B cell (primary cell): Measurements from ENCODE around the gene LCP1.

ENCODE experiments used
- CTCF ChIP-seq: fragments of 200-600 bp; IDR thresholded peaks from one replicate; pipeline ENCODE4 v1.8.0; 2022; ENCODE audit warnings: antibody characterized with exemption, mild to moderate bottlenecking
- EZH2 ChIP-seq: IDR thresholded peaks from 2 replicates; pipeline ENCODE4 v1.6.1; 2012; ENCODE audit warnings: borderline replicate concordance, low read depth, mild to moderate bottlenecking, moderate library complexity, low read length; ENCODE audit not compliant: insufficient read depth, poor library complexity, severe bottlenecking

GRCh38 chr13:46145135-46145534 is 36.8 kb downstream of the LCP1 start:
- TF ChIP-seq EZH2 (no peak), CTCF (no peak)
